ENCODE measurements around the gene MYRIP.

MYRIP gene

GRCh38 chr3:39788128-39788883, 21.1 kb upstream of the MYRIP start:
- H3K4me2 ChIP-seq (ENCODE audit: low read length) = no peak overlapping the region
- H3K9me3 ChIP-seq (ENCODE audit: control insufficient read depth, insufficient read depth, low read length) = no peaks in the 10 kb centered on the region
- H3K4me1 ChIP-seq (ENCODE audit: control insufficient read depth, low read length) = no peaks in the 10 kb centered on the region

GRCh38 chr3:39791603-39792002, 17.8 kb upstream of the MYRIP start:
- Histone ChIP-seq H3K79me2 (ENCODE audit: control insufficient read depth, low read length) (no peaks in the 10 kb centered on the region), H4K20me1 (ENCODE audit: control insufficient read depth, insufficient read depth, low read depth, low read length) (no peaks in the 10 kb centered on the region), H3K4me1 (ENCODE audit: control insufficient read depth, low read length) (no peaks in the 10 kb centered on the region), H3K9me2 (replicated peaks; ENCODE audit: control insufficient read depth, low read length) (no peaks in the 10 kb centered on the region), H3K27me3 (ENCODE audit: control insufficient read depth, low read length) (no peaks in the 10 kb centered on the region), H3K9me3 (ENCODE audit: control insufficient read depth, insufficient read depth, low read length) (no peaks in the 10 kb centered on the region), H3K4me2 (ENCODE audit: low read length) (no peak overlapping the region), H3F3A (ENCODE audit: control insufficient read depth, insufficient read depth) (no peaks in the 10 kb centered on the region), H3K27ac (ENCODE audit: low read depth, low read length) (no peak overlapping the region), H3K4me3 (ENCODE audit: low read length) (no peak overlapping the region), H3K36me3 (ENCODE audit: control insufficient read depth, low read length) (no peaks in the 10 kb centered on the region)
- TF ChIP-seq CTCF (IDR thresholded peaks at IDR 0.05; ENCODE audit: low read depth, low read length, poor library complexity, severe bottlenecking) (no peak), EZH2phosphoT487 (IDR thresholded peaks at IDR 0.05; ENCODE audit: borderline replicate concordance, low read length) (no peak)

More at GRCh38 chr3:39788128-39788883, 21.1 kb upstream of the MYRIP start:
- Histone ChIP-seq H3K36me3 (ENCODE audit: control insufficient read depth, low read length) (no peaks in the 10 kb centered on the region), H3F3A (ENCODE audit: control insufficient read depth, insufficient read depth) (no peaks in the 10 kb centered on the region), H3K4me3 (ENCODE audit: low read length) (no peak overlapping the region), H4K20me1 (ENCODE audit: control insufficient read depth, insufficient read depth, low read depth, low read length) (no peaks in the 10 kb centered on the region), H3K27me3 (ENCODE audit: control insufficient read depth, low read length) (no peaks in the 10 kb centered on the region), H3K9me2 (replicated peaks; ENCODE audit: control insufficient read depth, low read length) (no peaks in the 10 kb centered on the region), H3K27ac (ENCODE audit: low read depth, low read length) (no peak overlapping the region), H3K79me2 (ENCODE audit: control insufficient read depth, low read length) (no peaks in the 10 kb centered on the region)
- TF ChIP-seq EZH2phosphoT487 (IDR thresholded peaks at IDR 0.05; ENCODE audit: borderline replicate concordance, low read length) = no peak
- TF ChIP-seq CTCF (IDR thresholded peaks at IDR 0.05; ENCODE audit: low read depth, low read length, poor library complexity, severe bottlenecking) = no peak

GRCh38 chr3:39794880-39795279, 14.5 kb upstream of the MYRIP start:
- TF ChIP-seq CTCF (IDR thresholded peaks at IDR 0.05; ENCODE audit: low read depth, low read length, poor library complexity, severe bottlenecking) = no peak

More at GRCh38 chr3:39794880-39795279, 14.5 kb upstream of the MYRIP start:
- Histone ChIP-seq H3K9me3 (ENCODE audit: control insufficient read depth, insufficient read depth, low read length) (no peaks in the 10 kb centered on the region), H3K4me2 (ENCODE audit: low read length) (no peak overlapping the region), H3F3A (ENCODE audit: control insufficient read depth, insufficient read depth) (no peaks in the 10 kb centered on the region), H4K20me1 (ENCODE audit: control insufficient read depth, insufficient read depth, low read depth, low read length) (no peaks in the 10 kb centered on the region), H3K4me1 (ENCODE audit: control insufficient read depth, low read length) (no peaks in the 10 kb centered on the region), H3K36me3 (ENCODE audit: control insufficient read depth, low read length) (no peaks in the 10 kb centered on the region), H3K27ac (ENCODE audit: low read depth, low read length) (no peak overlapping the region), H3K79me2 (ENCODE audit: control insufficient read depth, low read length) (no peaks in the 10 kb centered on the region), H3K4me3 (ENCODE audit: low read length) (no peak overlapping the region), H3K27me3 (ENCODE audit: control insufficient read depth, low read length) (no peaks in the 10 kb centered on the region), H3K9me2 (replicated peaks; ENCODE audit: control insufficient read depth, low read length) (no peaks in the 10 kb centered on the region; the same call in 1 of the 2 replicates)

All from DOHH2 (cell line).